Measurements from ENCODE around the gene RBM10. TPM values are rescaled to one million over a fixed set of nuclear protein-coding genes. Genes with fewer than 3 reads are reported as not detected.
"Not testable (repeated sequence)": the region's sequence is repeated elsewhere in the genome, so short reads cannot be mapped to it uniquely, and the experiment has no call there.

Gene RBM10
- total RNA-seq, 4 donors from 2014 or later, result 25.2 to 33.1 (median 29.2) TPM

GRCh38 chrX:47129899-47130358, 15.1 kb upstream of the RBM10 start:
- WGBS, 2 donors (ENCODE audit: low coverage in 1 of 2), result 17 to 36% methylated on average over 5 to 8 of the region's 11 CpGs
- Histone ChIP-seq H3K36me3 (no peaks in the 10 kb centered on the region), H3K27me3 (no peaks in the 10 kb centered on the region), H3K27ac (peak overlapping the region; percentile 82 to 95 (median 84)), H3K9me3 (no peaks in the 10 kb centered on the region), H3K4me3 (peak overlapping the region; percentile 58 to 99), H3K4me1 (peaks cover 0 to 5% (median 0%) of the 10 kb centered on the region in 3 donors)
- no peak for ATAC-seq
- TF ChIP-seq EP300 (IDR thresholded peaks at IDR 0.05), result no peak
- no peak for TF ChIP-seq POLR2AphosphoS5 (IDR thresholded peaks at IDR 0.05)
- TF ChIP-seq POLR2A (IDR thresholded peaks at IDR 0.05), result no peak
- TF ChIP-seq, protein P1, sequence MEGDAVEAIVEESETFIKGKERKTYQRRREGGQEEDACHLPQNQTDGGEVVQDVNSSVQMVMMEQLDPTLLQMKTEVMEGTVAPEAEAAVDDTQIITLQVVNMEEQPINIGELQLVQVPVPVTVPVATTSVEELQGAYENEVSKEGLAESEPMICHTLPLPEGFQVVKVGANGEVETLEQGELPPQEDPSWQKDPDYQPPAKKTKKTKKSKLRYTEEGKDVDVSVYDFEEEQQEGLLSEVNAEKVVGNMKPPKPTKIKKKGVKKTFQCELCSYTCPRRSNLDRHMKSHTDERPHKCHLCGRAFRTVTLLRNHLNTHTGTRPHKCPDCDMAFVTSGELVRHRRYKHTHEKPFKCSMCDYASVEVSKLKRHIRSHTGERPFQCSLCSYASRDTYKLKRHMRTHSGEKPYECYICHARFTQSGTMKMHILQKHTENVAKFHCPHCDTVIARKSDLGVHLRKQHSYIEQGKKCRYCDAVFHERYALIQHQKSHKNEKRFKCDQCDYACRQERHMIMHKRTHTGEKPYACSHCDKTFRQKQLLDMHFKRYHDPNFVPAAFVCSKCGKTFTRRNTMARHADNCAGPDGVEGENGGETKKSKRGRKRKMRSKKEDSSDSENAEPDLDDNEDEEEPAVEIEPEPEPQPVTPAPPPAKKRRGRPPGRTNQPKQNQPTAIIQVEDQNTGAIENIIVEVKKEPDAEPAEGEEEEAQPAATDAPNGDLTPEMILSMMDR (IDR thresholded peaks at IDR 0.05), result no peak

- no peaks in the 10 kb centered on the region for H3K9me3 ChIP-seq
- no peak overlapping the region for H3K4me3 ChIP-seq
- no peaks in the 10 kb centered on the region for H3K36me3 ChIP-seq
- peaks cover 0 to 5% (median 0%) of the 10 kb centered on the region in 3 donors for H3K4me1 ChIP-seq
- no peak overlapping the region for H3K27ac ChIP-seq
- no peak for ATAC-seq
- no peak for TF ChIP-seq POLR2AphosphoS5 (IDR thresholded peaks at IDR 0.05)
- TF ChIP-seq, protein P1 (IDR thresholded peaks at IDR 0.05), result no peak
- TF ChIP-seq EP300 (IDR thresholded peaks at IDR 0.05), result no peak
- TF ChIP-seq POLR2A (IDR thresholded peaks at IDR 0.05), result no peak
- 50 to 78% methylated on average over 1 to 5 of the region's 5 CpGs for WGBS, 2 donors (ENCODE audit: low coverage in 1 of 2)
- H3K27me3 ChIP-seq, result no peaks in the 10 kb centered on the region
Observed at GRCh38 chrX:47133493-47133892, 11.5 kb upstream of the RBM10 start.

DNA sequence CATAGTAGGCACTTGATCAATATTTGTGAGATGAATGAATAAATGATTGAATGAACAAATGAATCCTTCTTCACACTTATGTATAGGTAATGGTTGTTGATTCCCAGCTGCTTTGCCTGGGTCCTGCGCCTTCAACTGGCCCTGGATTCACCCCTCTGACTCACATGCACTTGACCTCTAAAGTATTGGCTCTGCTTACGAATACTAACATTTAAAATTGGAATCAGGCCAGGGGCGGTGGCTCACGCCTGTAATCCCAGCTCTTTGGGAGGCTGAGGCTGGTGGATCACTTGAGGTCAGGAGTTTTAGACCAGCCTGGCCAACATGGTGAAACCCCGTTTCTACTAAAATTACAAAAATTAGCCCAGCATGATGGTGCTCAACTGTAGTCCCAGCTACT, 9.4 kb upstream of the RBM10 start:
- not testable (repeated sequence) for H3K9me3 ChIP-seq, H3K4me1 ChIP-seq, H3K4me3 ChIP-seq, H3K27ac ChIP-seq, H3K27me3 ChIP-seq, ATAC-seq
- H3K36me3 ChIP-seq, result peaks cover 0 to 11% of the 10 kb centered on the region in 2 donors
- TF ChIP-seq POLR2AphosphoS5 (IDR thresholded peaks at IDR 0.05), result peak; percentile 29
- WGBS, 2 donors (ENCODE audit: low coverage in 1 of 2), result 66 to 83% methylated on average over 1 to 4 of the region's 5 CpGs

- H3K9me3 ChIP-seq, result no peaks in the 10 kb centered on the region
- peaks cover 0 to 26% of the 10 kb centered on the region in 2 donors for H3K36me3 ChIP-seq
- H3K27me3 ChIP-seq, result no peaks in the 10 kb centered on the region
- H3K27ac ChIP-seq, result no peak overlapping the region
- no peak for TF ChIP-seq EP300 (IDR thresholded peaks at IDR 0.05)
- TF ChIP-seq, protein P1 (IDR thresholded peaks at IDR 0.05), result no peak
- no peak for TF ChIP-seq POLR2A (IDR thresholded peaks at IDR 0.05)
- TF ChIP-seq POLR2AphosphoS5 (IDR thresholded peaks at IDR 0.05), result no peak
- no CpG with 5 or more reads among the region's 6 CpGs for WGBS, 2 donors (ENCODE audit: low coverage in 1 of 2)
- H3K4me3 ChIP-seq, result no peak overlapping the region
- ATAC-seq, result no peak
- peaks cover 0 to 2% (median 0%) of the 10 kb centered on the region in 3 donors for H3K4me1 ChIP-seq
Observed at GRCh38 chrX:47138171-47138570, 6.8 kb upstream of the RBM10 start.

DNA sequence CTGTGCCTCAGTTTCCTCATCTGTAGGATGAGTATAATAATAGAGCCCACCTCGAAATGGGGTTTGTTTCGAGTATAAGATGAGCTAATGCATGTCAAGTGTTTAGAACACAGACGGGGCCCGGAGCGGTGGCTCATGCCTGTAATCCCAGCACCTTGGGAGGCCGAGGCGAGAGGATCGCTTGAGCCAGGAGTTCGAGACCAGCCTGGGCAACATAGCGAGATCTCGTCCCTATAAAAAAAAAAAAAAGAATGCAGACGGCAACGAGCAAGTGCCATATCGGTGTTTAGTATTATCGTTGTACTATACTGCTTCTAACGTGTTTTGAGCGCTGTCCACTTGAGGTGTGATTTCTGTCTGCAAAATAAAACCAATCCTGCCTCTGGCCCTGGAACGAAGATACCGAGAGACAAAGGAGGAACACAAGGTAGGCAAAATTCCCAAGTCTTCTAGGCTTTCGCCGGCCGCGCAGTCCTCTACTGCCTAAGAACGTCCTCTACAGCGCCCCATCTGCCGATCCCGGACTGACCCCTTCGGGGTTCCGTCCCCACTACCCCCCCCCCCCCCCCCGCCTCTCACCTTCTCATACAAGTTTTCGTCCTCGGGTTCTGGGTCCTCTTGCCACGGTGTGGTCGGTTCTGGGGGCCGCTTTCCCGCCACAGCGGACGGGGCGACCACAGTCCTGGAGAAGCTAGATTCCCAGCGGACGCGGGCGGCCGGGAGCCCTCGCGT, 961 bp upstream of the RBM10 start:
- Histone ChIP-seq H3K27me3 (no peaks in the 10 kb centered on the region), H3K9me3 (no peaks in the 10 kb centered on the region), H3K4me3 (peak overlapping the region; percentile 65 to 73), H3K4me1 (peaks cover 0 to 33% (median 0%) of the 10 kb centered on the region in 3 donors), H3K36me3 (peaks cover 0 to 26% of the 10 kb centered on the region in 2 donors), H3K27ac (peak overlapping the region; percentile 90 to 97 (median 94))
- TF ChIP-seq, protein P1 (IDR thresholded peaks at IDR 0.05), result no peak
- peak in 1 of 2 donors; percentile 34 for TF ChIP-seq POLR2A (IDR thresholded peaks at IDR 0.05)
- WGBS, 2 donors (ENCODE audit: low coverage in 1 of 2), result 0 to 31% methylated on average over 1 to 22 of the region's 46 CpGs
- ATAC-seq, result peak; percentile 9

Data from gastroesophageal sphincter (tissue), 4 donors.